Measurements from ENCODE around the gene SF3B4. TPM values are rescaled to one million over a fixed set of nuclear protein-coding genes. Genes with fewer than 3 reads are reported as not detected.
A peak's percentile ranks its signal among the peaks of the same experiment; 100 is the strongest.

Gene SF3B4
- total and polyA plus RNA-seq, 2 donors (not counting 1 experiment from before 2014, with no cell fraction given): 22.6 to 60.1 TPM

DNA sequence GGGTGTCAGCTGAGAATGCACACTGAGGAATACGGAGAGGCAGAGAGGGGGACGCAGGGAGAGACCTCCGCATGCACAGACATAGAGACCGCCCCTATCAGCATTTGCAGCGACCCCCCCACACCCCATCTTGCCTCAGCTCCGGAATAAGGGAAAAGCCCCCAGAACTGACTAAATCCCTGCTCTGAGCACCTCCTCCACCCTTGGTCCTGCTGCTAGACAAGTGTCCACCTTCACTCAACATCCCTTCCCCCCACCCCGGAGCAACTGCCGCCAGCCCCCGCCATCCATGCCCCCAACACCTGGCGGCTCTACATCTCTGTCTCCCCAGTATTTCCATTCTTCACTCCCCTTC is 10.7 kb downstream of the SF3B4 start:
- peak overlapping the region in 1 of 5 experiments; percentile 39 for H3K4me3 ChIP-seq (ENCODE audit: control extremely low read depth in 1 of 5, extremely low read depth in 1 of 5, insufficient read depth in 1 of 5, low read depth in 2 of 5, low read length in 4 of 5)
- no peaks in the 10 kb centered on the region for H3K79me2 ChIP-seq (ENCODE audit: control insufficient read depth, insufficient read depth, low read length)
- CTCF ChIA-PET: no interaction called here
- Mint-ChIP-seq H3K27me3 (peaks cover 25% of the 10 kb centered on the region), H3K9me3 (ENCODE audit: insufficient read depth) (no peaks in the 10 kb centered on the region), H3K4me1 (peaks cover 28% of the 10 kb centered on the region), H3K4me3 (peak overlapping the region; percentile 75), H3K27ac (no peak overlapping the region)
- peak overlapping the region; percentile 53 for H3K9ac ChIP-seq (ENCODE audit: low read length)
- H3K27me3 ChIP-seq (replicated peaks in 1 of 4; ENCODE audit: control extremely low read depth in 1 of 4, control insufficient read depth in 3 of 4, insufficient read depth in 4 of 4, low read length in 3 of 4): peaks cover 0 to 29% (median 16%) of the 10 kb centered on the region in 4 experiments
- ATAC-seq (ENCODE audit: low read depth) (no peak), DNase-seq (peak; percentile 22)
- H3K36me3 ChIP-seq (replicated peaks in 1 of 2; ENCODE audit: control extremely low read depth in 1 of 2, control insufficient read depth in 1 of 2, extremely low read depth in 1 of 2, insufficient read depth in 2 of 2, low read length in 1 of 2): no peaks in the 10 kb centered on the region
- no peak overlapping the region for H3K27ac ChIP-seq (ENCODE audit: low read length in 2 of 2)
- H2AFZ ChIP-seq (ENCODE audit: insufficient read depth, low read depth, low read length, poor library complexity, severe bottlenecking): peak overlapping the region; percentile 64
- WGBS (ENCODE audit: insufficient coverage): 2% methylated on average over 6 of the region's 10 CpGs
- no peaks in the 10 kb centered on the region for H4K20me1 ChIP-seq (ENCODE audit: control insufficient read depth, insufficient read depth, low read length, poor library complexity, severe bottlenecking)
- peaks cover 23 to 25% of the 10 kb centered on the region in 2 donors for H3K4me1 ChIP-seq (ENCODE audit: control insufficient read depth in 2 of 2, insufficient read depth in 2 of 2, low read length in 2 of 2)
- TF ChIP-seq EZH2 (IDR thresholded peaks at IDR 0.05; ENCODE audit: borderline replicate concordance, insufficient read depth, low read depth, low read length, poor library complexity, severe bottlenecking): no peak
- TF ChIP-seq, protein P1, sequence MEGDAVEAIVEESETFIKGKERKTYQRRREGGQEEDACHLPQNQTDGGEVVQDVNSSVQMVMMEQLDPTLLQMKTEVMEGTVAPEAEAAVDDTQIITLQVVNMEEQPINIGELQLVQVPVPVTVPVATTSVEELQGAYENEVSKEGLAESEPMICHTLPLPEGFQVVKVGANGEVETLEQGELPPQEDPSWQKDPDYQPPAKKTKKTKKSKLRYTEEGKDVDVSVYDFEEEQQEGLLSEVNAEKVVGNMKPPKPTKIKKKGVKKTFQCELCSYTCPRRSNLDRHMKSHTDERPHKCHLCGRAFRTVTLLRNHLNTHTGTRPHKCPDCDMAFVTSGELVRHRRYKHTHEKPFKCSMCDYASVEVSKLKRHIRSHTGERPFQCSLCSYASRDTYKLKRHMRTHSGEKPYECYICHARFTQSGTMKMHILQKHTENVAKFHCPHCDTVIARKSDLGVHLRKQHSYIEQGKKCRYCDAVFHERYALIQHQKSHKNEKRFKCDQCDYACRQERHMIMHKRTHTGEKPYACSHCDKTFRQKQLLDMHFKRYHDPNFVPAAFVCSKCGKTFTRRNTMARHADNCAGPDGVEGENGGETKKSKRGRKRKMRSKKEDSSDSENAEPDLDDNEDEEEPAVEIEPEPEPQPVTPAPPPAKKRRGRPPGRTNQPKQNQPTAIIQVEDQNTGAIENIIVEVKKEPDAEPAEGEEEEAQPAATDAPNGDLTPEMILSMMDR (IDR thresholded peaks at IDR 0.05): no peak
- H3K4me2 ChIP-seq (replicated peaks; ENCODE audit: low read depth, low read length, poor library complexity, severe bottlenecking): peak overlapping the region; percentile 73
- intact Hi-C loops (cut with micrococcal nuclease): no loop called here
- POLR2A ChIA-PET: no interaction called here
- H3K9me3 ChIP-seq (ENCODE audit: control extremely low read depth in 1 of 3, control insufficient read depth in 2 of 3, insufficient read depth in 1 of 3, low read length in 2 of 3): no peaks in the 10 kb centered on the region

DNA sequence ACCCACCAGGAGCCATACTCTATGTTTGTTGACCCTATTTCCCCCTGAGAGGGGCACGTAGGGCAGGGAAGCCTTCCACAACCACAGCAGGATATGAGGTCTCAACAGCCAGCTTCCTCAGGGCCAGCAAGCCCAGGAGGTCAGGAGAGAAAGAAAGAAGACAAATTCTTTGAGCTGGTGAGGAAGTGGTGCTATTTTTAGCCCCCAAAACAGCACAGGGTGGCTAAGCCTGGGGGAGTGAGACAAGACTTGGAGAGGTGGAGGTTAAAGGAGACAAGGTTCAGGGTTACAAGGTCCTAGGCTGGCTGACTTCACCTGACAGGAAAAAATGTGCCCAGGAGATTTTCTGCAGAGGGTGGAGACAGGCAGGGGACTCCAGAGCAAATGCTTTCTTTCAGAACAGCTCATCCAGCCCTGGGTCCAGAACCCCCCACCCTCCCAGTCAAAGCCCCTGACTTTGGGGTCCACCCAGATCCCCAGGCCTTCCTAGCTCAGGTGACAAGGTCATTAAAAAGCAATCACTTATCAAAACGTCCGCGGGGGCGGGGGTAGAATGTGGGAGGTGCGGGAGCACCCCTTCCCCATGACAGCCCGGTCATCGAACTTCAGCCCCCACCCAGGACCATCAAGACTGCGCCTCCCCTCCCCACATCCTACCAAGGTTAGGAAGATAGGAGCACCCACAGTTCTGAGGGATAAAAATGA is 11.3 kb downstream of the SF3B4 start:
- H3K27me3 Mint-ChIP-seq: peaks cover 30% of the 10 kb centered on the region
- ATAC-seq (ENCODE audit: low read depth): no peak
- Histone ChIP-seq H3K36me3 (replicated peaks in 1 of 2; ENCODE audit: control extremely low read depth in 1 of 2, control insufficient read depth in 1 of 2, extremely low read depth in 1 of 2, insufficient read depth in 2 of 2, low read length in 1 of 2) (no peaks in the 10 kb centered on the region), H3K9me3 (ENCODE audit: control extremely low read depth in 1 of 3, control insufficient read depth in 2 of 3, insufficient read depth in 1 of 3, low read length in 2 of 3) (no peaks in the 10 kb centered on the region), H3K4me3 (ENCODE audit: control extremely low read depth in 1 of 5, extremely low read depth in 1 of 5, insufficient read depth in 1 of 5, low read depth in 2 of 5, low read length in 4 of 5) (peak overlapping the region in 1 of 5 experiments; percentile 39), H3K9ac (ENCODE audit: low read length) (peak overlapping the region; percentile 53), H2AFZ (ENCODE audit: insufficient read depth, low read depth, low read length, poor library complexity, severe bottlenecking) (peak overlapping the region; percentile 64), H3K4me2 (replicated peaks; ENCODE audit: low read depth, low read length, poor library complexity, severe bottlenecking) (peak overlapping the region; percentile 73), H3K27me3 (replicated peaks in 1 of 4; ENCODE audit: control extremely low read depth in 1 of 4, control insufficient read depth in 3 of 4, insufficient read depth in 4 of 4, low read length in 3 of 4) (peaks cover 0 to 29% (median 16%) of the 10 kb centered on the region in 4 experiments), H3K27ac (ENCODE audit: low read length in 2 of 2) (no peak overlapping the region), H4K20me1 (ENCODE audit: control insufficient read depth, insufficient read depth, low read length, poor library complexity, severe bottlenecking) (no peaks in the 10 kb centered on the region), H3K79me2 (ENCODE audit: control insufficient read depth, insufficient read depth, low read length) (no peaks in the 10 kb centered on the region), H3K4me1 (ENCODE audit: control insufficient read depth in 2 of 2, insufficient read depth in 2 of 2, low read length in 2 of 2) (peaks cover 23 to 25% of the 10 kb centered on the region in 2 donors)
- no peak for TF ChIP-seq EZH2 (IDR thresholded peaks at IDR 0.05; ENCODE audit: borderline replicate concordance, insufficient read depth, low read depth, low read length, poor library complexity, severe bottlenecking)
- TF ChIP-seq, protein P1 (IDR thresholded peaks at IDR 0.05): no peak
- intact Hi-C loops (cut with micrococcal nuclease): no loop called here
- H3K9me3 Mint-ChIP-seq (ENCODE audit: insufficient read depth): no peaks in the 10 kb centered on the region
- peak overlapping the region; percentile 75 for H3K4me3 Mint-ChIP-seq
- peak; percentile 22 for DNase-seq
- H3K4me1 Mint-ChIP-seq: peaks cover 28% of the 10 kb centered on the region
- WGBS (ENCODE audit: insufficient coverage): no CpG with 5 or more reads among the region's 9 CpGs
- ChIA-PET CTCF (no interaction called here), POLR2A (interaction anchor here (0.5 to 1.0 kb wide), 2 partner anchors 23 to 28 kb away, joined by 3 to 4 read pairs; a partner anchor contains a TSS)
- no peak overlapping the region for H3K27ac Mint-ChIP-seq

Measured in B cell (primary cell).